MM.1S (cell line): Measurements from ENCODE around the gene UGT1A4.

Source experiments
- EZH2 ChIP-seq: fragments of 300-600 bp; sonication (generic); optimal IDR thresholded peaks from 2 replicates; pipeline ENCODE3; 2017; ENCODE audit warnings: low read depth, mild to moderate bottlenecking, antibody characterized with exemption, low read length, mixed read lengths
- EZH2phosphoT487 ChIP-seq: fragments of 300-600 bp; sonication (generic); IDR thresholded peaks from 2 replicates; pipeline ENCODE4 v1.6.1; 2018; ENCODE audit warnings: antibody characterized with exemption, low read length
- TF ChIP-seq, protein P1 (sequence below): fragments of 300-600 bp; sonication (generic); IDR thresholded peaks from 2 replicates; pipeline ENCODE4 v1.5.1; 2016; ENCODE audit warnings: antibody characterized with exemption, low read length, mixed read lengths

DNA sequence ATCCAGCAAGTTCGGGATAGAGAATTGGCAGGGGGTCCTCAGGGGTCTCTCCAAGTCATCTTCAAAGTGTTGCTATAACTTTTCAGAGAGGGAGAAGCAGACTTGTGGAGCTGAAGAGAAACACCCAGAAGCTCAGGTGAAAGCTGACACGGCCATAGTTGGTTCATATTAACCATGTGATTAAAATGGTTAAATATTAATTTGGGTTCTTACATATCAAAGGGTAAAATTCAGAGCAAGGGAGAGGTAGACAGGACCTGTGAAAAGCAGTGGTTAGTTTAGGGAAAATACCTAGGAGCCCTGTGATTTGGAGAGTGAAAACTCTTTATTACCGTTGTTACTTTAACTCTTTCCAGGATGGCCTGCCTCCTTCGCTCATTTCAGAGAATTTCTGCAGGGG, 25.9 kb upstream of the UGT1A4 start, which contains the start of gene UGT1A6:
- TF ChIP-seq, protein P1, sequence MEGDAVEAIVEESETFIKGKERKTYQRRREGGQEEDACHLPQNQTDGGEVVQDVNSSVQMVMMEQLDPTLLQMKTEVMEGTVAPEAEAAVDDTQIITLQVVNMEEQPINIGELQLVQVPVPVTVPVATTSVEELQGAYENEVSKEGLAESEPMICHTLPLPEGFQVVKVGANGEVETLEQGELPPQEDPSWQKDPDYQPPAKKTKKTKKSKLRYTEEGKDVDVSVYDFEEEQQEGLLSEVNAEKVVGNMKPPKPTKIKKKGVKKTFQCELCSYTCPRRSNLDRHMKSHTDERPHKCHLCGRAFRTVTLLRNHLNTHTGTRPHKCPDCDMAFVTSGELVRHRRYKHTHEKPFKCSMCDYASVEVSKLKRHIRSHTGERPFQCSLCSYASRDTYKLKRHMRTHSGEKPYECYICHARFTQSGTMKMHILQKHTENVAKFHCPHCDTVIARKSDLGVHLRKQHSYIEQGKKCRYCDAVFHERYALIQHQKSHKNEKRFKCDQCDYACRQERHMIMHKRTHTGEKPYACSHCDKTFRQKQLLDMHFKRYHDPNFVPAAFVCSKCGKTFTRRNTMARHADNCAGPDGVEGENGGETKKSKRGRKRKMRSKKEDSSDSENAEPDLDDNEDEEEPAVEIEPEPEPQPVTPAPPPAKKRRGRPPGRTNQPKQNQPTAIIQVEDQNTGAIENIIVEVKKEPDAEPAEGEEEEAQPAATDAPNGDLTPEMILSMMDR: no peak
- TF ChIP-seq EZH2: no peak
- no peak for TF ChIP-seq EZH2phosphoT487
